ENCODE measurements around the gene XPNPEP3. TPM values are rescaled to one million over a fixed set of nuclear protein-coding genes. Genes with fewer than 3 reads are reported as not detected.
"Not testable (repeated sequence)": the region's sequence is repeated elsewhere in the genome, so short reads cannot be mapped to it uniquely, and the experiment has no call there.

Gene XPNPEP3
- total and polyA plus RNA-seq, 8 donors: 3.0 to 12.5 (median 5.2) TPM

DNA sequence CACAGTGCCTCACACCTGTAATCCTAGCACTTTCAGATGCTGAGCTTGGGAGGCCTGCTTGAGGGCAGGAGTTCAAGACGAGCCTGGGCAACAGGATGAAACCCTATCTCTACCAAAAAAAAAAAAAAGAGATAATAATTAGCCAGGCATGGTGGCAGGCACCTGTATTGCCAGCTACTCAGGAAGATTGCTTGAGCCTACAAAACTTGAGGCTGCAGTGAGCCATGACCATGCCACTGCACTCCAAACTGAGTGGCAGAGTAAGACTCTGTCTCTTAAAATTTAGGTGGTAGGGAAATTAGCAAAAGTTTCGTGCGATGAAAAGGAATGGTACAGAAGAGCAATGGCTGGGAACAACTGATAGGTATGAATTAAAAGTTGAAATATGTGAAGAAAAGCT is 18.5 kb upstream of the XPNPEP3 start:
- 75 to 82% (median 80%) methylated on average over 3 of the region's 3 CpGs for WGBS, 5 donors
- no peak overlapping the region for H3K4me3 ChIP-seq
- H3K9me3 ChIP-seq: no peaks in the 10 kb centered on the region
- no peaks in the 10 kb centered on the region for H3K27me3 ChIP-seq
- TF ChIP-seq POLR2A (IDR thresholded peaks at IDR 0.05) (no peak), EP300 (IDR thresholded peaks at IDR 0.05) (no peak), POLR2AphosphoS5 (IDR thresholded peaks at IDR 0.05) (no peak)
- TF ChIP-seq, protein P1, sequence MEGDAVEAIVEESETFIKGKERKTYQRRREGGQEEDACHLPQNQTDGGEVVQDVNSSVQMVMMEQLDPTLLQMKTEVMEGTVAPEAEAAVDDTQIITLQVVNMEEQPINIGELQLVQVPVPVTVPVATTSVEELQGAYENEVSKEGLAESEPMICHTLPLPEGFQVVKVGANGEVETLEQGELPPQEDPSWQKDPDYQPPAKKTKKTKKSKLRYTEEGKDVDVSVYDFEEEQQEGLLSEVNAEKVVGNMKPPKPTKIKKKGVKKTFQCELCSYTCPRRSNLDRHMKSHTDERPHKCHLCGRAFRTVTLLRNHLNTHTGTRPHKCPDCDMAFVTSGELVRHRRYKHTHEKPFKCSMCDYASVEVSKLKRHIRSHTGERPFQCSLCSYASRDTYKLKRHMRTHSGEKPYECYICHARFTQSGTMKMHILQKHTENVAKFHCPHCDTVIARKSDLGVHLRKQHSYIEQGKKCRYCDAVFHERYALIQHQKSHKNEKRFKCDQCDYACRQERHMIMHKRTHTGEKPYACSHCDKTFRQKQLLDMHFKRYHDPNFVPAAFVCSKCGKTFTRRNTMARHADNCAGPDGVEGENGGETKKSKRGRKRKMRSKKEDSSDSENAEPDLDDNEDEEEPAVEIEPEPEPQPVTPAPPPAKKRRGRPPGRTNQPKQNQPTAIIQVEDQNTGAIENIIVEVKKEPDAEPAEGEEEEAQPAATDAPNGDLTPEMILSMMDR (IDR thresholded peaks at IDR 0.05): no peak
- peaks cover 0 to 21% (median 6%) of the 10 kb centered on the region in 4 donors for H3K4me1 ChIP-seq
- DNase-seq: no peak
- peaks cover 40 to 100% (median 93%) of the 10 kb centered on the region in 4 donors for H3K36me3 ChIP-seq
- no peak overlapping the region for H3K27ac ChIP-seq
- intact Hi-C loops (cut with DNase I; ENCODE audit: low total_unique reads): no loop called here

DNA sequence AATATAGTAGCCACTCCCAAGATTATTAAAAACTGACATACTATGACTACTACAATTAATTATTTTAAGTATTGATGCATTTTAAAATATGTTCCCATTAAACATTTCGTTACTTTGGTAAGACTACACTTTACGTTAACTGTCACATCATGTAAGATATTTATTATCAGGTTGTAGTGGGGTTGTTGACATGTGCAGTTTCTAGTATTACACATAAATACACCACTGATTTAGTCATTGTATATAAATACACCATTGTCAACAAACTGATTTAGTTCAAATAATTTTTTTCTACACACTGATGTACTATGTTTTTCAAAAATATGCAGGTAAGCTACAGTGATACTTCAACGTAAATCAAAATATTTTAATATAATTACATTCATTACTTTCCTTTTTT is 12.0 kb upstream of the XPNPEP3 start:
- intact Hi-C loops (cut with DNase I; ENCODE audit: low total_unique reads): no loop called here
- whole genome bisulfite sequencing, 5 donors: 93 to 99% (median 95%) methylated on average over 3 of the region's 3 CpGs
- TF ChIP-seq, protein P1 (IDR thresholded peaks at IDR 0.05): no peak
- Histone ChIP-seq H3K4me1 (peaks cover 0 to 17% (median 7%) of the 10 kb centered on the region in 4 donors), H3K9me3 (no peaks in the 10 kb centered on the region), H3K27me3 (no peaks in the 10 kb centered on the region), H3K36me3 (peaks cover 50 to 100% (median 93%) of the 10 kb centered on the region in 4 donors), H3K27ac (no peak overlapping the region), H3K4me3 (no peak overlapping the region)
- no peak for DNase-seq

DNA sequence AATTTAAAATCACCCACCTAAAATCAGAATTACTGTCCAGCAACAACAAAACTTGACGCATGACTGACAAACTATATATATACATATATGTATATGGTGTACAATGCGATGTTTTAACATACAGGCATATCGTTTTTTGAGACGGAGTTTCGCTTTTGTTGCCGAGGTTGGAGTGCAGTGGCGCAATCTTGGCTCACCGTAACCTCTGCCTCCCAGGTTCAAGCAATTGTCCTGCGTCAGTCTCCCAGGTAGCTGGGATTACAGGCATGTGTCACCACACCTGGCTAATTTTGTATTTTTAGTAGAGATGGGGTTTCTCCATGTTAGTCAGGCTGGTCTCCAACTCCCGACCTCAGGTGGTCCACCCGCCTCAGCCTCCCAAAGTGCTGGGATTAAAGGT is 11.1 kb upstream of the XPNPEP3 start:
- H3K9me3 ChIP-seq; intact Hi-C loops (cut with DNase I; ENCODE audit: low total_unique reads); DNase-seq; H3K4me3 ChIP-seq; H3K27me3 ChIP-seq; H3K27ac ChIP-seq: not testable (repeated sequence)
- peaks cover 43 to 98% (median 91%) of the 10 kb centered on the region in 4 donors for H3K36me3 ChIP-seq
- H3K4me1 ChIP-seq: peaks cover 0 to 26% (median 8%) of the 10 kb centered on the region in 4 donors
- WGBS, 5 donors: 91 to 94% (median 92%) methylated on average over 11 of the region's 11 CpGs

DNA sequence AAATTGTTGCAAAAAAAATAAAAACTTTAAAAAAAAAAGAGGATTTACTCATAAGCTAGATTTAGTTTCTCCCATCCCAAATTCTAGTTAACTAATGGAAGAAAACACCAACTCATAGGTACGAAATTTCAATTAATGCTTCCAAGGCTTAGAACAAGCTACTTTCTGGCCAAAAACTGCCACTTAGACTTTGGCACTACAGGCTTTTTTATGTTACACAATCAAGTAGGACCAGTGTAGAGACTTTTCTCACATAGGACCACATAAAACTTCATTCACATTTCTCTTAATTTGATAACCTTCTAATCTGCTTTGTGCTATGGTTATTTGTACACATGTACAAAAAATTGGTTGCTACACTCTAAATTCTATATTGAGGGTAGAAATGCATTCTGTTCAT is 3.6 kb upstream of the XPNPEP3 start:
- no peak for DNase-seq
- H3K27me3 ChIP-seq: no peaks in the 10 kb centered on the region
- H3K9me3 ChIP-seq: no peaks in the 10 kb centered on the region
- H3K4me3 ChIP-seq: peak overlapping the region in 2 of 4 donors; percentile 96 to 97
- intact Hi-C loops (cut with DNase I; ENCODE audit: low total_unique reads): no loop called here
- H3K27ac ChIP-seq: peak overlapping the region in 2 of 5 donors; percentile 7 to 98
- TF ChIP-seq, protein P1 (IDR thresholded peaks at IDR 0.05): no peak
- TF ChIP-seq POLR2A (IDR thresholded peaks at IDR 0.05) (no peak), POLR2AphosphoS5 (IDR thresholded peaks at IDR 0.05) (no peak), EP300 (IDR thresholded peaks at IDR 0.05) (no peak)
- WGBS, 5 donors: 29 to 62% (median 40%) methylated on average over 1 of the region's 1 CpG
- H3K4me1 ChIP-seq: peaks cover 33 to 73% (median 48%) of the 10 kb centered on the region in 4 donors
- H3K36me3 ChIP-seq: peaks cover 11 to 23% (median 22%) of the 10 kb centered on the region in 4 donors

DNA sequence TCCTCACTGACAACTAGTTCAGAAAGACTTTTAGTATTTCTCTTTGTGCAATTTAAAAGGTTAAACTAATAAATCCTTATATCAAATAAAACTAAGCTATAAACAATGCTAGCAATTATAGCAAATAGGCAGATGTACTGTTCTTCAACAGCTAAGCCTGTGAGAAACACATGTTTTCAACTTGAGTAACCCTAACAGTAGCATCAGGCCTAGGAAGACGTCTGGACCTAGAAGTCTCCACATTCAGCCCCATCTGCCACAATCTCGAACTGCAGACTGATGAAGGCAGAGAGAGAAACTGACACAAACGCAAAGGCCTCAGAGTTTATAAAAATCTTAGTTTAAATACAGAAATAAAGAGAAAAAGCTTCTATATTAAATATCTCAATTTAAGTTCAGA is 3.0 kb upstream of the XPNPEP3 start:
- peaks cover 36 to 78% (median 53%) of the 10 kb centered on the region in 4 donors for H3K4me1 ChIP-seq
- WGBS, 5 donors: 20 to 39% (median 29%) methylated on average over 3 of the region's 3 CpGs
- H3K27ac ChIP-seq: peak overlapping the region in 2 of 5 donors; percentile 21 to 98
- H3K4me3 ChIP-seq: peak overlapping the region in 2 of 4 donors; percentile 96 to 97
- H3K27me3 ChIP-seq: no peaks in the 10 kb centered on the region
- TF ChIP-seq POLR2A (IDR thresholded peaks at IDR 0.05) (no peak), POLR2AphosphoS5 (IDR thresholded peaks at IDR 0.05) (no peak), EP300 (IDR thresholded peaks at IDR 0.05) (no peak)
- TF ChIP-seq, protein P1 (IDR thresholded peaks at IDR 0.05): no peak
- intact Hi-C loops (cut with DNase I; ENCODE audit: low total_unique reads): no loop called here
- no peaks in the 10 kb centered on the region for H3K9me3 ChIP-seq
- peaks cover 10 to 17% (median 16%) of the 10 kb centered on the region in 4 donors for H3K36me3 ChIP-seq
- no peak for DNase-seq
